Lower leg skin (tissue), 3 donors: ENCODE results near the gene NCOR2.

Source experiments
- POLR2A ChIP-seq, 2 donors: fragments of 450-650 bp; IDR thresholded peaks; one replicate each; pipeline ENCODE4 v1.6.1; 2016 to 2017; ENCODE audit warnings: antibody characterized with exemption in 2 of 2, mild to moderate bottlenecking in 1 of 2, moderate library complexity in 1 of 2
- TF ChIP-seq, protein P1 (sequence below), 3 donors: fragments of 450-650 bp; IDR thresholded peaks; one replicate each; pipeline ENCODE4 v1.5.1; 2016; ENCODE audit warnings: antibody characterized with exemption in 3 of 3, mild to moderate bottlenecking in 3 of 3, moderate library complexity in 2 of 3

GRCh38 chr12:124524231-124524925, 43.0 kb downstream of the NCOR2 start:
- TF ChIP-seq, protein P1, sequence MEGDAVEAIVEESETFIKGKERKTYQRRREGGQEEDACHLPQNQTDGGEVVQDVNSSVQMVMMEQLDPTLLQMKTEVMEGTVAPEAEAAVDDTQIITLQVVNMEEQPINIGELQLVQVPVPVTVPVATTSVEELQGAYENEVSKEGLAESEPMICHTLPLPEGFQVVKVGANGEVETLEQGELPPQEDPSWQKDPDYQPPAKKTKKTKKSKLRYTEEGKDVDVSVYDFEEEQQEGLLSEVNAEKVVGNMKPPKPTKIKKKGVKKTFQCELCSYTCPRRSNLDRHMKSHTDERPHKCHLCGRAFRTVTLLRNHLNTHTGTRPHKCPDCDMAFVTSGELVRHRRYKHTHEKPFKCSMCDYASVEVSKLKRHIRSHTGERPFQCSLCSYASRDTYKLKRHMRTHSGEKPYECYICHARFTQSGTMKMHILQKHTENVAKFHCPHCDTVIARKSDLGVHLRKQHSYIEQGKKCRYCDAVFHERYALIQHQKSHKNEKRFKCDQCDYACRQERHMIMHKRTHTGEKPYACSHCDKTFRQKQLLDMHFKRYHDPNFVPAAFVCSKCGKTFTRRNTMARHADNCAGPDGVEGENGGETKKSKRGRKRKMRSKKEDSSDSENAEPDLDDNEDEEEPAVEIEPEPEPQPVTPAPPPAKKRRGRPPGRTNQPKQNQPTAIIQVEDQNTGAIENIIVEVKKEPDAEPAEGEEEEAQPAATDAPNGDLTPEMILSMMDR (IDR thresholded peaks at IDR 0.05) = no peak
- no peak for TF ChIP-seq POLR2A (IDR thresholded peaks at IDR 0.05)
